Parietal lobe (tissue), 2 donors: Measurements from ENCODE around the gene SYCP2. TPM values are rescaled to one million over a fixed set of nuclear protein-coding genes. Genes with fewer than 3 reads are reported as not detected.

Experiments used
- small RNA-seq: library from RNA; depleted of rRNA; stranded (forward); fragments of <200 nt; gene quantifications from one replicate; pipeline ENCODE3, GENCODE V24; 2014; ENCODE audit warnings: low replicate concordance
- total RNA-seq: library from RNA; depleted of rRNA; stranded (reverse); fragments of >200 nt; gene quantifications from one replicate; pipeline ENCODE4 v1.2.3, GENCODE V29; 2014

The SYCP2 gene
- total RNA-seq: 5.3 TPM

GRCh38 chr20:59933296-59933848, at the start of gene SYCP2:
Gene SYCP2, minus strand, starts transcription at chr20:59933637. Its CDS starts 11,224 bp downstream, at chr20:59922413.

GRCh38 chr20:59958123-59958522, 24.7 kb upstream of the SYCP2 start, which contains the start of gene CDH26:
Gene CDH26, plus strand, starts transcription at chr20:59958423. Its CDS starts 304 bp downstream, at chr20:59958727.

GRCh38 chr20:59940129-59940955, 6.9 kb upstream of the SYCP2 start, which contains the start of the genes FAM217B and PPP1R3D:
Gene FAM217B, plus strand, starts transcription at chr20:59940389. Its CDS starts 3,555 bp downstream, at chr20:59943944.
Gene PPP1R3D, minus strand, starts transcription at chr20:59940305. Its CDS starts 374 bp downstream, at chr20:59939931.

Small RNA genes within 50 kb of the gene (small RNA-seq; reads per million reads assigned to genes)
- not detected for gene RNU7-141P

Other genes with a start within 250 kb of the SYCP2 start
- gene PPP1R3D, start 6.7 kb upstream of the SYCP2 start, total RNA-seq: 2.5 TPM
- gene FAM217B, start 6.8 kb upstream of the SYCP2 start, total RNA-seq: 29.7 TPM
- gene CDH26, start 24.8 kb upstream of the SYCP2 start, total RNA-seq: 2.2 TPM